HEK293T (cell line): ENCODE results near the gene LSMEM2.

Experiments
- BHLHE40 ChIP-seq: fragments of 450-650 bp; IDR thresholded peaks from 2 replicates; pipeline ENCODE4 v1.6.1; 2016; ENCODE audit warnings: mild to moderate bottlenecking, moderate library complexity, borderline replicate concordance
- FOXK2 ChIP-seq: fragments of 450-650 bp; IDR thresholded peaks from 2 replicates; pipeline ENCODE4 v1.6.1; 2016; ENCODE audit warnings: mild to moderate bottlenecking
- FOXM1 ChIP-seq: fragments of 450-650 bp; IDR thresholded peaks from 2 replicates; pipeline ENCODE4 v1.6.1; 2017; ENCODE audit warnings: mild to moderate bottlenecking, borderline replicate concordance
- PKNOX1 ChIP-seq: fragments of 450-650 bp; IDR thresholded peaks from 2 replicates; pipeline ENCODE4 v1.6.1; 2016
- TARDBP ChIP-seq: fragments of 450-650 bp; IDR thresholded peaks from 2 replicates; pipeline ENCODE4 v1.6.1; 2016

DNA sequence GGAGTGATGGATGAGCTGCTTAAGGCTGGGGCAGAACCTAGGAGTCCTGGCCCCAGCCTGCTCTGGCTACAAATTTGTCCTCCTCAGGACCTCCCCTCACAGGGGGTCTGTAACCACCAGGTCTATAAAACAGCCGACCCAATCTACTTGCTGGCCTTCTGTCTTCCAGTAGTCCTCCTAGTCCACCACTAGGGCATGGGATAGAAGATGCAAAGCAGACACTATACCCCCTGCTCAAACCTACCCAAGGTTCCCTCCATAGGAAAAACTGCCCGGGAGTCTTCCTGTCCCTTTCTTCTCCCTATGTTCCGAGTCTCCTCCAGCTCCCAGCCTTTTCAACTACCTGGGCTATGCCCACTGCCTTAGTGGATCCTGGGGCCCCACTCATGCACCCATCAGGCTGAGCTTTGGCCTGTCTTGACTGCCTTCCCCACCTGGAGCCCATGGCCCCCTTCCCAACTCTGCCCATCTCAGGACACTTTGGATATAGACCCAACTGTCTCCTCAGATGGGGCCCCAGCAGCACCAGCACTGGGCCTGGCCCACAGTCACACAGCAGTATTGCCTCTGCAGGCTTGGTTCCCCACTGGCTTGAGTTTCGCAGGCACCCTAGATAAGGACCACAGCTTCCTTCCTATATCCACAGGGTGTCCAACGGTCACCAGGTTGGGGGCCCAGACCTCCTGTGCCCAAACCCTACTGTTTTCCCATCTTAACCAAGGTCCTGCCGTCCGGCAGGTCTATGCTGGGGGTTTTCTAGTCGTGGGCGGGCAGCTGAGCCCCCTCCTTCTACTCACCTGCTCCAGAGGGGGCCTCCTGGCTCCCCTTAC is 19.2 kb downstream of the LSMEM2 start:
- TF ChIP-seq BHLHE40 = no peak
- no peak for TF ChIP-seq FOXK2
- no peak for TF ChIP-seq FOXM1
- no peak for TF ChIP-seq PKNOX1
- no peak for TF ChIP-seq TARDBP
